Uterus (tissue), 4 donors: ENCODE measurements around the gene FAM174B. TPM values are rescaled to one million over a fixed set of nuclear protein-coding genes. Genes with fewer than 3 reads are reported as not detected.

Experiments used
- DNase-seq, 2 donors: peaks; one replicate each; pipeline ENCODE4 v3.0.0-alpha.2; 2019 to 2020
- H3K27ac ChIP-seq, 2 donors: fragments of 200-600 bp; sonication (generic); 1 replicate in 1 of 2; 2 replicates in 1 of 2; pipeline ENCODE4 v1.5.1; 2016 to 2018
- H3K27me3 ChIP-seq, 2 donors: fragments of 200-600 bp; sonication (generic); one replicate each; pipeline ENCODE4 v1.5.1; 2018 to 2019; ENCODE audit warnings: control low read depth in 1 of 2
- H3K36me3 ChIP-seq, 2 donors: fragments of 200-600 bp; sonication (generic); one replicate each; pipeline ENCODE4 v1.5.1; 2019; ENCODE audit warnings: control low read depth in 1 of 2
- H3K4me1 ChIP-seq, 2 donors: fragments of 200-600 bp; sonication (generic); one replicate each; pipeline ENCODE4 v1.5.1; 2018 to 2019; ENCODE audit warnings: control low read depth in 1 of 2
- H3K4me3 ChIP-seq, 2 donors: fragments of 200-600 bp; sonication (generic); 1 replicate in 1 of 2; 2 replicates in 1 of 2; pipeline ENCODE4 v1.5.1; 2018 to 2019; ENCODE audit warnings: mild to moderate bottlenecking in 1 of 2
- H3K9me3 ChIP-seq, 2 donors: fragments of 200-600 bp; sonication (generic); one replicate each; pipeline ENCODE4 v1.5.1; 2019; ENCODE audit warnings: control low read depth in 1 of 2
- POLR2A ChIP-seq, 2 donors: fragments of 450-650 bp; IDR thresholded peaks; one replicate each; pipeline ENCODE4 v1.6.1; 2016; ENCODE audit warnings: antibody characterized with exemption in 2 of 2, mild to moderate bottlenecking in 1 of 2, moderate library complexity in 1 of 2
- intact Hi-C: fragments of 100-400 bp; cut with DNase I; formaldehyde crosslinking; loops from one replicate; pipeline ENCODE4 v1.15.1; 2023; ENCODE audit warnings: low total_unique reads
- total RNA-seq, 4 donors: library from RNA; depleted of rRNA in 3 of 4; stranded (reverse); fragments of >200 nt in 3 of 4; gene quantifications; one replicate each; pipeline versions ENCODE4 v1.1.0 to v1.2.4, GENCODE V29; 2014 to 2023
- TF ChIP-seq, protein P1 (sequence below), 4 experiments: fragments of 200-600 bp in 2 of 4; fragments of 450-650 bp in 2 of 4; sonication (generic) in 2 of 4; IDR thresholded peaks; one replicate each; pipeline ENCODE4 v1.5.1; 2016 to 2019; ENCODE audit warnings: antibody characterized with exemption in 4 of 4, mild to moderate bottlenecking in 2 of 4, moderate library complexity in 1 of 4
- donor health status: DM: yes; HTN: yes; CAD: no.

FAM174B gene
- total RNA-seq, 4 donors from 2014 or later = 0.51 to 41.8 (median 5.5) TPM

DNA sequence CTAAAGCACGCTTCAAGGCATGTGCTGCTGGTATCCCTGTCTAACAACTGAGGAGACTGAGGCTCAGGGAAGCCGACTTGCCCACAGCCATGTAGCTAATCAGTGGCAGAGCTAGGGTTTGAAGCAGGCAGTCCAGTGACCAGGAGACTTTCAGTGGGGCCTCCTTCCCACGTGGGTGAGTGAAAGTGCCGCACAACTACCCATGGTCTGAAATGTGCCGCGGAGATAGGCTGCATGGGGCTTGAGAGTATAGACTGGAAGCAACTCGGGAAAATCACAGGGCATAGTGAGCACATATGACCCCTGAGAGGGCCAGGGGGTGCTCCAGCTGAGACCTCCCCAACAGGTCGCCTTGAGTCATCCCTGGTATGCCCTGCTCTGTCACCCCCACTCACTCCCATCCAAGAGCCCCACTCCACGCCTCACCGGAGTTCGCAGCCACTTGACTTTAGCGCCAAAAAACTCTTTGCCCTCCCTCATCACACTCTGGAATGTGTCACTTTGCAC, 19.1 kb downstream of the FAM174B start:
- no peak for TF ChIP-seq POLR2A (IDR thresholded peaks at IDR 0.05)
- TF ChIP-seq, protein P1, sequence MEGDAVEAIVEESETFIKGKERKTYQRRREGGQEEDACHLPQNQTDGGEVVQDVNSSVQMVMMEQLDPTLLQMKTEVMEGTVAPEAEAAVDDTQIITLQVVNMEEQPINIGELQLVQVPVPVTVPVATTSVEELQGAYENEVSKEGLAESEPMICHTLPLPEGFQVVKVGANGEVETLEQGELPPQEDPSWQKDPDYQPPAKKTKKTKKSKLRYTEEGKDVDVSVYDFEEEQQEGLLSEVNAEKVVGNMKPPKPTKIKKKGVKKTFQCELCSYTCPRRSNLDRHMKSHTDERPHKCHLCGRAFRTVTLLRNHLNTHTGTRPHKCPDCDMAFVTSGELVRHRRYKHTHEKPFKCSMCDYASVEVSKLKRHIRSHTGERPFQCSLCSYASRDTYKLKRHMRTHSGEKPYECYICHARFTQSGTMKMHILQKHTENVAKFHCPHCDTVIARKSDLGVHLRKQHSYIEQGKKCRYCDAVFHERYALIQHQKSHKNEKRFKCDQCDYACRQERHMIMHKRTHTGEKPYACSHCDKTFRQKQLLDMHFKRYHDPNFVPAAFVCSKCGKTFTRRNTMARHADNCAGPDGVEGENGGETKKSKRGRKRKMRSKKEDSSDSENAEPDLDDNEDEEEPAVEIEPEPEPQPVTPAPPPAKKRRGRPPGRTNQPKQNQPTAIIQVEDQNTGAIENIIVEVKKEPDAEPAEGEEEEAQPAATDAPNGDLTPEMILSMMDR (IDR thresholded peaks at IDR 0.05) = no peak
- Histone ChIP-seq H3K27ac (no peak overlapping the region), H3K4me1 (no peaks in the 10 kb centered on the region), H3K36me3 (no peaks in the 10 kb centered on the region), H3K4me3 (no peak overlapping the region), H3K9me3 (peaks cover 0 to 7% of the 10 kb centered on the region in 2 donors), H3K27me3 (no peaks in the 10 kb centered on the region)
- peak in 1 of 2 donors; percentile 8 for DNase-seq
- intact Hi-C loops = no loop called here

DNA sequence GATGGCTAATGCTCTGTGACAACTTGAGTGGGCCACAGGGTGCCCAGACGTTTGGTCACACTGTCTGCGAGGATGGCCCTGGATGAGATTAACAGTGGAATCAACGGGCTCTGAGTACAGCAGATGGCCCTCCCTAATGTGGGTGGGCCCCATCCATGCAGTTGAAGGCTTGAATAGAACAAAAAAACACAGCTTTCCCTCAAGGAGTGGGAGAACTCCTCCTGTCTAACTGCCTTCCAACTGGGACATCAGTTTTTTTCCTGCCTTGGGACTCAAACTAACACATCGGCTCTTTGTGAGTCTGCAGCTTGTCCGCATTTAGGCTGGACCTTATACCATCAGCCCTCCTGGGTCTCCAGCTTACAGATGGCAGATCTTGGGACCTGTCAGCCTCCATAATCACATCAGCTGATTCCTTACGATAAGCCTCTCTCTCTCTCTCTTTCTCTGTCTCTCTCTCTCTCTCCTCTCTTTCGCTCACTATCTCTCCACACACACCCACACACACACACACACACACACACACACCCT, 20.8 kb downstream of the FAM174B start:
- no peak overlapping the region for H3K27ac ChIP-seq
- no peak overlapping the region for H3K4me3 ChIP-seq
- intact Hi-C loops = no loop called here
- no peak for TF ChIP-seq POLR2A (IDR thresholded peaks at IDR 0.05)
- TF ChIP-seq, protein P1 (IDR thresholded peaks at IDR 0.05) = no peak
- DNase-seq = no peak
- no peaks in the 10 kb centered on the region for H3K27me3 ChIP-seq
- H3K9me3 ChIP-seq = peaks cover 0 to 2% of the 10 kb centered on the region in 2 donors
- no peaks in the 10 kb centered on the region for H3K36me3 ChIP-seq
- H3K4me1 ChIP-seq = no peaks in the 10 kb centered on the region

DNA sequence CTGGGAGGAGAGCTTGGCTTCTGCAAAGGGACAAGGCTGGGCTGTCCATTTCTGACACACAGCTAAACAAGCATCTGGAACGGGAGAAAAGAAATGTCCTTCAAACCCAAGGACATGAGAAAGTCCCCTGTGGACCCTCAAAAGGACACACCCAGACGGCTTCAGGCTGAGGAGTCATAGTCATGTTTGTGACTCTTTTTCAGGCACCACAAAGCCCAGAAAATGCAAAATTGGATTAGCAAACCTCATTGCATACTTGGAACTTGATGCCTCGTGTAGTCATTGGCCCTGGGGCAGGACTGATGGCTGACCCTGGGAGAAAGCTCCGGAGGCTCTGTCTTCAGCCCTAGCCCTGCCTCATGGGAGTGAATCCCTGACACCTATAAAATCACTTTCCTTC, 21.5 kb downstream of the FAM174B start:
- Histone ChIP-seq H3K36me3 (no peaks in the 10 kb centered on the region), H3K27ac (no peak overlapping the region), H3K27me3 (no peaks in the 10 kb centered on the region), H3K9me3 (no peaks in the 10 kb centered on the region), H3K4me1 (no peaks in the 10 kb centered on the region), H3K4me3 (no peak overlapping the region)
- intact Hi-C loops = no loop called here
- TF ChIP-seq POLR2A (IDR thresholded peaks at IDR 0.05) = no peak
- TF ChIP-seq, protein P1 (IDR thresholded peaks at IDR 0.05) = no peak
- DNase-seq = peak in 1 of 2 donors; percentile 3

DNA sequence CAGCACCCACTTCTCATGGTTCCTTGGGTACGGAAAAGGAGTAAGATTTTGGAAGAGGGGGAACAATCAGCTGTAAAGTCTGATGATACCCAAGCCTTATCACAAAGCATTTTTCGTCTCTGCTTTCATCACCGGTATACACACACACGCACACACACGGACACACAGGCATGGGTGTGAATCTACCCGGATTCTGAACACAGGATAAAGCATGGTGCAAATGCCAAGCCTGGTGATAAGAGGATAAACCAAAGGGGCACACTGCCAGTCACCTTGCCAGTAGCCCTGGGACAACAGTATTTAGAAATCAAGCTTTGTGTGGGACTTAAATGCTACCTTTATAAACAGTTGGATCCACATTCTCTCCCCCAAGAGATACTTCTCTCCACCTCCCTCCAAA, 22.2 kb downstream of the FAM174B start:
- H3K9me3 ChIP-seq = no peaks in the 10 kb centered on the region
- DNase-seq = no peak
- H3K36me3 ChIP-seq = no peaks in the 10 kb centered on the region
- H3K27ac ChIP-seq = no peak overlapping the region
- H3K4me3 ChIP-seq = no peak overlapping the region
- no peak for TF ChIP-seq POLR2A (IDR thresholded peaks at IDR 0.05)
- TF ChIP-seq, protein P1 (IDR thresholded peaks at IDR 0.05) = no peak
- no peaks in the 10 kb centered on the region for H3K4me1 ChIP-seq
- H3K27me3 ChIP-seq = no peaks in the 10 kb centered on the region
- intact Hi-C loops = no loop called here

DNA sequence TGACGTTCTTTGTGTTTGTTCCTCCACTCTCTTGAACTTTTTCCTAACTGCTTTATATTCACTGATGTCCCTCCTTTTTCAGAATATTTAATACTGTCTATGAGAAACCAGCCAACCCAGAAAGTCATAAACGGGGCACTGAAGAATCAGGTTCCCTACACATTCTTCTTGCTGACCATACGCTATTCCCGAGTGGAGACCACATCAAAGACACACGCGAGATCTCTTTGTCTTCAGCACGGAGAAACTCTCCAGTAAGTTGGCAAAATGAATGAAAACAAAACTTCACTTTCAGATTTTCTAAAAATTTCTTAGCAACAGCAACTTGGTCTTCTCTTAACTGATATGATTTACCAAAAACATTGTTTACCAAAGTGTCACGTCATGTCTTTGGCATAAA, 22.6 kb downstream of the FAM174B start:
- DNase-seq = no peak
- Histone ChIP-seq H3K27ac (no peak overlapping the region), H3K27me3 (no peaks in the 10 kb centered on the region), H3K9me3 (no peaks in the 10 kb centered on the region), H3K4me1 (no peaks in the 10 kb centered on the region), H3K36me3 (no peaks in the 10 kb centered on the region), H3K4me3 (no peak overlapping the region)
- TF ChIP-seq POLR2A (IDR thresholded peaks at IDR 0.05) = no peak
- TF ChIP-seq, protein P1 (IDR thresholded peaks at IDR 0.05) = no peak
- intact Hi-C loops = no loop called here
